OCI-LY1 (cell line): ENCODE data around the gene SLC2A10.

Source experiments
- H2AFZ ChIP-seq: fragments of 200-600 bp; sonication (generic), shearing (Covaris generic); 2 replicates; pipeline ENCODE4 v1.6.0; 2014; ENCODE audit warnings: antibody characterized with exemption, mild to moderate bottlenecking, low read length
- H3F3A ChIP-seq: fragments of 200-600 bp; sonication (generic), shearing (Covaris generic); 2 replicates; pipeline ENCODE4 v1.6.0; 2014; ENCODE audit warnings: mild to moderate bottlenecking, antibody characterized with exemption, low read length, moderate library complexity; ENCODE audit not compliant: insufficient read depth
- H3K27ac ChIP-seq: fragments of 200-600 bp; sonication (generic); 2 replicates; pipeline ENCODE4 v1.5.1; 2014; ENCODE audit warnings: low read length, mixed run types, mild to moderate bottlenecking, low read depth; ENCODE audit not compliant: poor library complexity, severe bottlenecking
- H3K27me3 ChIP-seq: fragments of 200-600 bp; sonication (generic); 2 replicates; pipeline ENCODE4 v1.6.0; 2014; ENCODE audit warnings: antibody characterized with exemption, mild to moderate bottlenecking, low read length, moderate library complexity; ENCODE audit not compliant: insufficient read depth
- H3K36me3 ChIP-seq: fragments of 200-600 bp; sonication (generic); 2 replicates; pipeline ENCODE4 v1.6.1; 2014; ENCODE audit warnings: mild to moderate bottlenecking, antibody characterized with exemption, low read length, moderate library complexity, mixed read lengths; ENCODE audit not compliant: insufficient read depth
- H3K4me1 ChIP-seq: fragments of 200-600 bp; sonication (generic); 2 replicates; pipeline ENCODE4 v1.5.1; 2014; ENCODE audit warnings: mild to moderate bottlenecking, low read length, moderate library complexity; ENCODE audit not compliant: insufficient read depth, severe bottlenecking
- H3K4me2 ChIP-seq: fragments of 200-600 bp; sonication (generic), shearing (Covaris generic); 2 replicates; pipeline ENCODE4 v1.6.1; 2014; ENCODE audit warnings: low read length
- H3K4me3 ChIP-seq: fragments of 200-600 bp; sonication (generic); 2 replicates; pipeline ENCODE4 v1.5.1; 2014; ENCODE audit warnings: low read length, low read depth, mild to moderate bottlenecking, mixed read lengths; ENCODE audit not compliant: poor library complexity, severe bottlenecking
- H3K79me2 ChIP-seq: fragments of 200-600 bp; shearing (Covaris generic); 2 replicates; pipeline ENCODE4 v1.6.1; 2016; ENCODE audit warnings: mixed run types, low read length, mixed read lengths; ENCODE audit not compliant: insufficient read depth
- H3K9ac ChIP-seq: fragments of 200-600 bp; sonication (generic), shearing (Covaris generic); 2 replicates; pipeline ENCODE4 v1.6.1; 2014; ENCODE audit warnings: mild to moderate bottlenecking, low read length, mixed read lengths
- H3K9me2 ChIP-seq: fragments of 200-600 bp; sonication (generic), shearing (Covaris generic); 2 replicates; pipeline ENCODE4 v1.6.1; 2014; ENCODE audit warnings: low read depth, mild to moderate bottlenecking, low read length, mixed read lengths
- H3K9me3 ChIP-seq: fragments of 200-600 bp; shearing (Covaris generic); 2 replicates; pipeline ENCODE4 v1.6.1; 2014; ENCODE audit warnings: low read length, mixed read lengths
- H4K20me1 ChIP-seq: fragments of 200-600 bp; sonication (generic), shearing (Covaris generic); 2 replicates; pipeline ENCODE4 v1.6.0; 2016; ENCODE audit warnings: mild to moderate bottlenecking, low read length; ENCODE audit not compliant: insufficient read depth
- EZH2 ChIP-seq: fragments of 200-600 bp; sonication (generic), shearing (Covaris generic); IDR thresholded peaks from 2 replicates; pipeline ENCODE4 v1.8.0; 2017; ENCODE audit warnings: borderline replicate concordance, mixed run types, mild to moderate bottlenecking, antibody characterized with exemption, low read length, moderate library complexity, mixed read lengths
- TF ChIP-seq, protein P1 (sequence below): fragments of 200-600 bp; sonication (generic), shearing (Covaris generic); IDR thresholded peaks from 2 replicates; pipeline ENCODE4 v1.5.1; 2017; ENCODE audit warnings: mild to moderate bottlenecking, antibody characterized with exemption, low read length, moderate library complexity, mixed read lengths

Gene SLC2A10

DNA sequence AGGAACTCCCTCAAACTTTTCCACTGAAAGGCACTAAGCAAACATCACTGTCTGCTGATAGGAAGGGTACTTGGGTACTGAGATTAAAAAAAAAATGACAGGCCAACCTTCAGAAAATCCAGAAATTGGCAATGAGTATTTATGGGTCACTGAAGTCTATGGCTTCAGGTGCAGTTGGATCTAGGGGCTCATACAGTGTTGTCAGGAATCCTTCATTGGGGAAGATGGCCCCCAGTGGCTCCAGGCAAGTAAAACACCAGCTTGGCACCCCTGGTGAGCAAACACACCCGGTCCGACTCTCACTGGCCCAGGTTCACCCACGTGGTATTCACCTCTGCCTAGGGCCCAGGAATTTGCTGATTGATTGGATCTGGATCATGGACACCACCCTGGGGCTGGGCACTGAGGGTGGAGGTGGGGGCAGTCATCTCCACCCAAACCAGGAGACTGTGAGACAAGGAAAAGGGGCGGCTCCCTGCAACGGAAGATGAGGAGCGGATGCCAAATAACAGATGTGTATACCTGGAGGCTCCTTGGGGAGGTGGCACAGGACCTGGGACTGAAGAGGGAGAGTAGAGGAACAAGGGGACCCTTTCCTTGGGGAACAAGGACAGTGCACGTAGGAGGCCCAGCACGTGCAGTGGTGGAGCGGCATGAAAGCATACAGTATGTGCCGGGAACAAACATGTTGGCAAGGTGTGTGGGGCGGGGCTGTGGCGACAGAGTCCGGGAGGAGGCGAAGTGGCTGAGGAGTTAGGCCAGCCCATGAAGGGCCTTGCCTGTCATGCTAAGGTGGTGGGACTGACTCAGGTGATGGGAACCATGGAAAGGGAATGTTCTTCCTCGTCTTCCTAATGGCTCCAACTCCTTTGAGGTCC is 4.7 kb downstream of the SLC2A10 start:
- no peak overlapping the region for H3K4me2 ChIP-seq
- H3K9me3 ChIP-seq, result no peaks in the 10 kb centered on the region
- no peaks in the 10 kb centered on the region for H3K79me2 ChIP-seq
- no peak for TF ChIP-seq EZH2
- TF ChIP-seq, protein P1, sequence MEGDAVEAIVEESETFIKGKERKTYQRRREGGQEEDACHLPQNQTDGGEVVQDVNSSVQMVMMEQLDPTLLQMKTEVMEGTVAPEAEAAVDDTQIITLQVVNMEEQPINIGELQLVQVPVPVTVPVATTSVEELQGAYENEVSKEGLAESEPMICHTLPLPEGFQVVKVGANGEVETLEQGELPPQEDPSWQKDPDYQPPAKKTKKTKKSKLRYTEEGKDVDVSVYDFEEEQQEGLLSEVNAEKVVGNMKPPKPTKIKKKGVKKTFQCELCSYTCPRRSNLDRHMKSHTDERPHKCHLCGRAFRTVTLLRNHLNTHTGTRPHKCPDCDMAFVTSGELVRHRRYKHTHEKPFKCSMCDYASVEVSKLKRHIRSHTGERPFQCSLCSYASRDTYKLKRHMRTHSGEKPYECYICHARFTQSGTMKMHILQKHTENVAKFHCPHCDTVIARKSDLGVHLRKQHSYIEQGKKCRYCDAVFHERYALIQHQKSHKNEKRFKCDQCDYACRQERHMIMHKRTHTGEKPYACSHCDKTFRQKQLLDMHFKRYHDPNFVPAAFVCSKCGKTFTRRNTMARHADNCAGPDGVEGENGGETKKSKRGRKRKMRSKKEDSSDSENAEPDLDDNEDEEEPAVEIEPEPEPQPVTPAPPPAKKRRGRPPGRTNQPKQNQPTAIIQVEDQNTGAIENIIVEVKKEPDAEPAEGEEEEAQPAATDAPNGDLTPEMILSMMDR, result no peak
- H3K36me3 ChIP-seq, result no peaks in the 10 kb centered on the region
- H3K27me3 ChIP-seq, result no peaks in the 10 kb centered on the region
- H3K4me1 ChIP-seq, result no peaks in the 10 kb centered on the region
- no peaks in the 10 kb centered on the region for H3F3A ChIP-seq
- no peak overlapping the region for H3K27ac ChIP-seq
- no peaks in the 10 kb centered on the region for H3K9me2 ChIP-seq
- H2AFZ ChIP-seq, result no peak overlapping the region
- no peak overlapping the region for H3K9ac ChIP-seq
- no peak overlapping the region for H3K4me3 ChIP-seq
- no peaks in the 10 kb centered on the region for H4K20me1 ChIP-seq

DNA sequence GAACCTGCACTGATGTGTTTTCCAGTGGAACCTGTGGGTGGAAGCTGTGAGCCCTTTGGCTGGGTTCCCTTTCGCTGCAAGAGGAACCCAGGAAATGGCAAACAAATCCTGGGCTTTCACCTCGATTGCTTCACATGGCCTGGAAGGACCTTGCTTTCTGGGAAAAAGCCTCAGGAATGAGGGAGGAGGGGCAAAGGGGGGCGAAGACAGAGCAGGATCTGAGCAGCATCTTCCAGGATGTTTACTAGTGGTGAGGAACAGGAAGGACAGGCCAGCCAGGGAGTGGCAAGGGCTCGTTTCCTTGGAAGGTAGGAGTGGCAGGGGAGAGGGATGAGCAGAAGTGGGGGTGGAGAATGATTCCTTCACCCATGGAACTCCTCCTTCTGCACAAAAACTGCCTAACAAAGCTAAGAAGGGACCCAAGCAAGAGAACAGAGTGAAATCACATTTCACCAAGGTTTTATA is 5.9 kb downstream of the SLC2A10 start:
- no peak overlapping the region for H3K4me2 ChIP-seq
- no peak overlapping the region for H3K9ac ChIP-seq
- H3K27ac ChIP-seq, result no peak overlapping the region
- H3K4me1 ChIP-seq, result no peaks in the 10 kb centered on the region
- no peak for TF ChIP-seq EZH2
- TF ChIP-seq, protein P1, result no peak
- H3K27me3 ChIP-seq, result no peaks in the 10 kb centered on the region; the same call in 1 of the 2 replicates
- no peaks in the 10 kb centered on the region for H3K36me3 ChIP-seq
- H3K4me3 ChIP-seq, result no peak overlapping the region
- H2AFZ ChIP-seq, result no peak overlapping the region
- no peaks in the 10 kb centered on the region for H3K79me2 ChIP-seq
- H3K9me2 ChIP-seq, result no peaks in the 10 kb centered on the region
- no peaks in the 10 kb centered on the region for H4K20me1 ChIP-seq
- H3K9me3 ChIP-seq, result no peaks in the 10 kb centered on the region
- H3F3A ChIP-seq, result no peaks in the 10 kb centered on the region

DNA sequence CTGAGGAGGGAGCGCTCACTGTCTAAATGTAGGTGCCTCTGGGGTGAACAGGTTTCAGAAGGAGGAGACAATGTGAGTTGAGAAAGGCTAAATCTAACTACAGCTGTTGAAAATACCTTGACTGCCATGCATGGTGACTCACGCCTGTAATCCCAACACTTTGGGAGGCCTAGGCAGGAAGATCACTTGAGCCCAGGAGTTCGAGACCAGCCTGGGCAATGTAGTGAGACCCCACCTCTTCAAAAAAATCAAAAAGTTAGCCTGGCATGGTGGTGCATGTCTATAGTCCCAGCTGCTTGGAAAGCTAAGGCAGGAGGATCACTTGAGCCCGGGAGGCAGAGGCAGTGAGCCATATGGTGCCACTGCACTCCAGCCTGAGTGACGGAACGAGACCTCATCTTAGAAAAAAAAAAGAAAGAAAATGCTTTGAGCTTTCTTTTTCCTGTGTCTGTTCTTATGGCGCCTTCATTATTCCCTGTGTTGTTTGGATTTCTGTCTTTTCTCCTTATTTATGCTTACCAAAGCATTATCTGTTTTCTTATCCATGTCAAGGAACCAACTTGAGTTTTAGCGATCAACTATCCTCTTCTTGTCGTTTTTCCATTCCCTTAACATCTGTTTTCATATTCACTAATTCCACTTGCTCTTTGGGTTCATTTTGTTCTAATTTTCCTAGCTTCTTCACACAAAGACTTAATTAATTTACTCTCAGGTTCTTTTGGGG is 8.5 kb downstream of the SLC2A10 start:
- Histone ChIP-seq H3K36me3 (no peaks in the 10 kb centered on the region), H2AFZ (no peak overlapping the region), H3K4me2 (no peak overlapping the region), H3K4me3 (no peak overlapping the region), H3K9ac (no peak overlapping the region), H3K9me2 (no peaks in the 10 kb centered on the region), H3K27ac (no peak overlapping the region), H3K79me2 (no peaks in the 10 kb centered on the region), H3F3A (no peaks in the 10 kb centered on the region), H3K27me3 (no peaks in the 10 kb centered on the region; the same call in 1 of the 2 replicates), H3K4me1 (no peaks in the 10 kb centered on the region), H3K9me3 (no peaks in the 10 kb centered on the region), H4K20me1 (no peaks in the 10 kb centered on the region)
- TF ChIP-seq, protein P1, result no peak
- no peak for TF ChIP-seq EZH2
